Measurements from ENCODE around the gene CACNA2D1. TPM values are rescaled to one million over a fixed set of nuclear protein-coding genes. Genes with fewer than 3 reads are reported as not detected.

The CACNA2D1 gene
- total and polyA plus RNA-seq, 9 of the 15 experiments (the other 6 are each of a cell fraction or from before 2014, with no cell fraction given), result 0.49 TPM; not detected in 8

- ChIA-PET CTCF (ENCODE audit: low intra/inter-chr PET ratio) (no interaction called here), POLR2A (no interaction called here)
- Histone ChIP-seq H3K9ac (ENCODE audit: insufficient read depth in 1 of 2, low read depth in 2 of 2, low read length in 2 of 2) (no peak overlapping the region), H3K4me3 (no peak overlapping the region), H2AFZ (ENCODE audit: low read depth, low read length) (no peak overlapping the region), H3K9me3 (replicated peaks; ENCODE audit: control insufficient read depth, insufficient read depth, low read depth, low read length) (no peaks in the 10 kb centered on the region), H3K4me1 (replicated peaks in 1 of 2; ENCODE audit: control insufficient read depth in 2 of 2, insufficient read depth in 2 of 2, low read length in 2 of 2) (no peaks in the 10 kb centered on the region), H4K20me1 (replicated peaks; ENCODE audit: control insufficient read depth, insufficient read depth, low read length) (no peaks in the 10 kb centered on the region), H3K27ac (ENCODE audit: extremely low read depth, low read depth, low read length) (no peak overlapping the region), H3K79me2 (ENCODE audit: control insufficient read depth, insufficient read depth, low read length) (no peaks in the 10 kb centered on the region), H3K9me1 (ENCODE audit: control insufficient read depth, insufficient read depth, low read length) (no peaks in the 10 kb centered on the region), H3K4me2 (ENCODE audit: insufficient read depth, low read length) (no peak overlapping the region), H3K36me3 (ENCODE audit: control insufficient read depth, insufficient read depth, low read length) (no peaks in the 10 kb centered on the region), H3K27me3 (ENCODE audit: control insufficient read depth in 2 of 2, insufficient read depth in 2 of 2, low read length in 2 of 2) (no peaks in the 10 kb centered on the region)
- TF ChIP-seq PKNOX1 (IDR thresholded peaks at IDR 0.05) (no peak), ZNF263 (CRISPR knock-in tag; IDR thresholded peaks at IDR 0.05; ENCODE audit: borderline replicate concordance) (no peak), ZNF507 (tag; conservative IDR thresholded peaks at IDR 0.05) (no peak), ZNF318 (IDR thresholded peaks at IDR 0.05; ENCODE audit: borderline replicate concordance in 1 of 2, low read depth in 1 of 2) (no peak), AFF1 (IDR thresholded peaks at IDR 0.05; ENCODE audit: low read depth in 1 of 2, partially characterized antibody in 2 of 2) (no peak), COPS2 (conservative IDR thresholded peaks at IDR 0.05) (no peak), TBP (optimal IDR thresholded peaks at IDR 0.05; ENCODE audit: low read depth, low read length) (no peak), PTRF (tag; IDR thresholded peaks at IDR 0.05) (no peak), SMARCA5 (IDR thresholded peaks at IDR 0.05) (no peak)
- WGBS (ENCODE audit: insufficient coverage, low coverage, missing lambda C conversion rate), result 2% methylated on average over 4 of the region's 4 CpGs
- DNase-seq (ENCODE audit: extremely low read depth in 1 of 4, low spot score in 3 of 4) (no peak), FAIRE-seq (no peak), ATAC-seq (no peak)
- in situ Hi-C loops (cut with MboI) (no loop called here), intact Hi-C loops (cut with micrococcal nuclease) (no loop called here)
- no TSS peak for BruUV-seq (replicated peaks)
These were observed 270.1 kb downstream of the CACNA2D1 start for GRCh38 chr7:82173400-82174021.

Data from K562 (cell line).